ENCODE data around the gene RASSF5. TPM values are rescaled to one million over a fixed set of nuclear protein-coding genes. Genes with fewer than 3 reads are reported as not detected.
A peak's percentile ranks its signal among the peaks of the same experiment; 100 is the strongest.

The RASSF5 gene
- total and polyA plus RNA-seq, 2 of the 13 experiments (the other 11 are each of a cell fraction or from before 2014, with no cell fraction given) = 0.18 to 0.40 TPM

GRCh38 chr1:206556047-206556749, 48.9 kb downstream of the RASSF5 start (continued):
- TF ChIP-seq ZNF646 (CRISPR knock-in tag; IDR thresholded peaks at IDR 0.05) (no peak), BCL3 (CRISPR knock-in tag; IDR thresholded peaks at IDR 0.05) (no peak), ZNF530 (CRISPR knock-in tag; IDR thresholded peaks at IDR 0.05; ENCODE audit: low read depth) (no peak), UBTF (CRISPR knock-in tag; IDR thresholded peaks at IDR 0.05) (no peak), ZNF879 (CRISPR knock-in tag; IDR thresholded peaks at IDR 0.05) (no peak), NFYB (CRISPR knock-in tag; IDR thresholded peaks at IDR 0.05) (no peak), SRY (CRISPR knock-in tag; IDR thresholded peaks at IDR 0.05) (no peak), ZNF101 (CRISPR knock-in tag; IDR thresholded peaks at IDR 0.05; ENCODE audit: borderline replicate concordance, low read depth) (no peak), FOSL1 (CRISPR knock-in tag; IDR thresholded peaks at IDR 0.05; ENCODE audit: borderline replicate concordance) (peak; percentile 25; the same call in 1 of the 2 replicates), ZNF614 (CRISPR knock-in tag; IDR thresholded peaks at IDR 0.05; ENCODE audit: borderline replicate concordance) (no peak), ATF1 (CRISPR knock-in tag; IDR thresholded peaks at IDR 0.05) (no peak), ZNF138 (CRISPR knock-in tag; IDR thresholded peaks at IDR 0.05; ENCODE audit: low read depth) (no peak), CEBPG (CRISPR knock-in tag; IDR thresholded peaks at IDR 0.05) (peak; percentile 32; the same call in 1 of the 2 replicates), ZNF468 (CRISPR knock-in tag; IDR thresholded peaks at IDR 0.05) (no peak), RBFOX2 (IDR thresholded peaks at IDR 0.05; ENCODE audit: low read depth, low read length) (no peak), ZNF180 (CRISPR knock-in tag; IDR thresholded peaks at IDR 0.05; ENCODE audit: borderline replicate concordance, low read depth) (no peak)
- TF ChIP-seq, protein P1, sequence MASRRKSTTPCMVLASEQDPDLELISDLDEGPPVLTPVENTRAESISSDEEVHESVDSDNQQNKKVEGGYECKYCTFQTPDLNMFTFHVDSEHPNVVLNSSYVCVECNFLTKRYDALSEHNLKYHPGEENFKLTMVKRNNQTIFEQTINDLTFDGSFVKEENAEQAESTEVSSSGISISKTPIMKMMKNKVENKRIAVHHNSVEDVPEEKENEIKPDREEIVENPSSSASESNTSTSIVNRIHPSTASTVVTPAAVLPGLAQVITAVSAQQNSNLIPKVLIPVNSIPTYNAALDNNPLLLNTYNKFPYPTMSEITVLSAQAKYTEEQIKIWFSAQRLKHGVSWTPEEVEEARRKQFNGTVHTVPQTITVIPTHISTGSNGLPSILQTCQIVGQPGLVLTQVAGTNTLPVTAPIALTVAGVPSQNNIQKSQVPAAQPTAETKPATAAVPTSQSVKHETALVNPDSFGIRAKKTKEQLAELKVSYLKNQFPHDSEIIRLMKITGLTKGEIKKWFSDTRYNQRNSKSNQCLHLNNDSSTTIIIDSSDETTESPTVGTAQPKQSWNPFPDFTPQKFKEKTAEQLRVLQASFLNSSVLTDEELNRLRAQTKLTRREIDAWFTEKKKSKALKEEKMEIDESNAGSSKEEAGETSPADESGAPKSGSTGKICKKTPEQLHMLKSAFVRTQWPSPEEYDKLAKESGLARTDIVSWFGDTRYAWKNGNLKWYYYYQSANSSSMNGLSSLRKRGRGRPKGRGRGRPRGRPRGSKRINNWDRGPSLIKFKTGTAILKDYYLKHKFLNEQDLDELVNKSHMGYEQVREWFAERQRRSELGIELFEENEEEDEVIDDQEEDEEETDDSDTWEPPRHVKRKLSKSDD (CRISPR knock-in tag; IDR thresholded peaks at IDR 0.05; ENCODE audit: low read depth) = no peak
